ENCODE results near the gene FTSJ3.

The FTSJ3 gene

DNA sequence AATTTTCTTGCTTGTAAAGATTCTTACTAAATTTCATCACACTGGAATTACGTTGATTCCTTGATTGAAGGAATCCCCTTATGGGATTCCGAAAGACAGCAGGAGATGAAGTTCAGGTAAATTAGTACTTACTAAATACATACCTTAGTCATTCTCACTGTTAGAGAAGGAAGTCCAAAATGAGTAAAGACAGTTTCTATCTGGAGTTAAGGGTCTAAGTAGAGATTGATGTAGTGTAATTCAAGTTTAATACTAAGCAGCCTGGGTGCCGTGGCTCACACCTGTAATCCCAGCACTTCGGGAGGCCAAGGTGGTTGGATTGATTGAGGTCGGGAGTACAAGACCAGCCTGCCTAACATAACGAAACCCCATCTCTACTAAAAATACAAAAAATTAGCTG lies 43.9 kb downstream of the FTSJ3 start:
- no peak for DNase-seq

DNA sequence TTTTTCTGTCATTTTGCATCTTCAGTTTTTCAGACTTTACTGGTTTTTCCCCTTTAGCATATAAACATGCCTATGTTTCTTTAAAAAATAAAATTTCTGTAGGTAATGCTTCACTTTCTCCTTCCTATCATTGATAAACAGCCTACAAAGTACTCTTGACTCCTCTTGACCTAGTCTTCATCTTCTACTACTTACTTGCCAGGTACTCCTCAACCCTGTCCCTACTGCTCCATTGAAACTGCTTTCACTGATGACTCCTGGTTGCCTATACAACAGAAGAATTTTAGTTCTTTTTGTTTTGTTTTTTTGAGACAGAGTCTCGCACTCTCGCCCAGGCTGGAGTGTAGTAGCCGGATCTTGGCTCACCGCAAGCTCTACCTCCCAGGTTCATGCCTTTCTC lies 46.5 kb downstream of the FTSJ3 start:
- no peak for DNase-seq

DNA sequence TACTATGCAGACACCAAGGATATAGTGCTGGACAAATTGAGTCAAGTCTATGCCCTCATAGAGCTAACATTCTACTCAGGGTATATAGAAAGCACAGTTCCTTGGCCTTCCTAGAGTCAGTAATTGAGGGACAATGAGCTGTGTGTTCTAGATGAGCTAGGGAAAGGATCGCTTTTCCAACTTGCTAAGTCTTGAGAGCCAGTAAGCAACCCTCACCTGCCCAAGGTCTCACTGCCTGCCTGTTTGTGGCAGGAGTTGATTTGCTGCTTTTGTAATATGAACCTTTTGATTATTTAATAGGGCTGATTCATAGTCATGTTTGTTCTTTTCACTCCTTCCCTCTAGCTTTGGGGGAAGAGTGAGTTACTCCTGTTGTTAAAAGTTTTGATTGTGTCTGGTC lies 47.0 kb downstream of the FTSJ3 start:
- DNase-seq = no peak

DNA sequence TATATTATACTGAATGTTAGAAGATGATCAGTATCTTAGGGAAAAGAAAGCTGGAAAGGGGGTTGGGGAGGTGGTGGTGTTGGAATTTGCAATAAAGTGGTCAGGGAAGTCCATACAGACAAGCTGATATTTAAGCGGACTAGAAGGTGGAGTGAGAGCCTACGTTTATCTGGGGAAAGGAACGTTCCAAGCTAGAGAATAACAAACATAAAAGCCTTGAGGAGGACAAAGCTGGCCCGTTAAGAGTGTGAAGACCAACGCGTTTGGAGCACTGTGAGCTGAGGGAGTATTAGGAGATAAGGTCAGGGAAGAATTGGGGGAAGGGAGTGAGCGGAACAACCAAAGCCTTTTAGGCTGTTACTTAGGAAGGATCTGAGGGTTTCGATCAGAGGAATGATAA lies 52.0 kb downstream of the FTSJ3 start:
- no peak for DNase-seq

DNA sequence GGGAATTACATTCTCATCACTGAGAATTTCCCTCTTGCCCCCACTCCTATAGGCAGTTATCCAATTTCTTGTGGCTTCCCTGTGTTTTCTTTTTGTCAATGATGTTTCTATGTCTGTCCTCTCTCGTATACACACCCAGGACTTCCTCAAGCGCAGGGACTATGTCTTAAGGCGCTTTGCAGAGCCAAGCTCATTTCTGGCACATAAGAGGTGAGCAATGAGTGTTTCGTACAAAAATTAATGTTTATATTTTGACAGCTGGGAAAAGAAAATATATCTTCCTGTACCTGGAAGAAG lies 52.5 kb downstream of the FTSJ3 start:
- no peak for DNase-seq

GRCh38 chr17:63774141-63774968 lies 53.1 kb downstream of the FTSJ3 start, which contains the start of gene DDX42:
Gene DDX42 (plus strand): TSS chr17:63774170. CDS start chr17:63787050, 12,880 bp downstream.
- peak; percentile 60 for DNase-seq

GRCh38 chr17:63773272-63774140 lies 54.0 kb downstream of the FTSJ3 start, which contains the start of gene CCDC47:
Gene CCDC47 (minus strand): TSS chr17:63773597. CDS start chr17:63766175, 7,422 bp downstream.
- peak; percentile 100 for DNase-seq

DNA sequence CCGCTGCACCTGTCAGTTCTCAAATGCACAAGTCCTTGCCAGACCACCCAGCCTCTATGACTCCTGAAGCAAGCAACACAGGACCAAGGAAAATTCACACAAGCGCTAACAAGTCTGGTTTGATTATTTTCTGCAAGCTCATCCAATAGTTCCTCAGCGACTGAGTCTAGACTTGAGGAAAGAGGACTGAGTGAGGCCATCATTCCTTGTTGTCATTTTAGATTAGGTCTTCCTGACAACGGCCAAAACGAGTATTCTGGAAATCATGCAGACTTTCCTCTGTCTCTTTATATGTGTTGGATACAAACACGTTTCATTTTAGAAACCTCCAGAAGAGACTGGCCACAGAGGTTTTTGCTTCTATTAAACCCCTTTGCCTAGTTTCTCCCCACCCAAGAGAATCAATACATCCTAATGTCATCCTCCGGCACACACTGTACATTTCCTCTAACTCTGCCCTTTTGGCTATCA lies 54.6 kb downstream of the FTSJ3 start:
- no peak for DNase-seq

All from fibroblast of skin of right biceps (primary cell).